Activated CD4-positive, alpha-beta T cell treated with anti-CD3 and anti-CD28 coated beads, Interleukin-2, amount 50 U/mL, for 1 hour (primary cell): ENCODE data around the gene FLNC.

Source experiments
- DNase-seq: peaks from one replicate; pipeline ENCODE4 v3.0.0-alpha.2; 2020

FLNC gene

DNA sequence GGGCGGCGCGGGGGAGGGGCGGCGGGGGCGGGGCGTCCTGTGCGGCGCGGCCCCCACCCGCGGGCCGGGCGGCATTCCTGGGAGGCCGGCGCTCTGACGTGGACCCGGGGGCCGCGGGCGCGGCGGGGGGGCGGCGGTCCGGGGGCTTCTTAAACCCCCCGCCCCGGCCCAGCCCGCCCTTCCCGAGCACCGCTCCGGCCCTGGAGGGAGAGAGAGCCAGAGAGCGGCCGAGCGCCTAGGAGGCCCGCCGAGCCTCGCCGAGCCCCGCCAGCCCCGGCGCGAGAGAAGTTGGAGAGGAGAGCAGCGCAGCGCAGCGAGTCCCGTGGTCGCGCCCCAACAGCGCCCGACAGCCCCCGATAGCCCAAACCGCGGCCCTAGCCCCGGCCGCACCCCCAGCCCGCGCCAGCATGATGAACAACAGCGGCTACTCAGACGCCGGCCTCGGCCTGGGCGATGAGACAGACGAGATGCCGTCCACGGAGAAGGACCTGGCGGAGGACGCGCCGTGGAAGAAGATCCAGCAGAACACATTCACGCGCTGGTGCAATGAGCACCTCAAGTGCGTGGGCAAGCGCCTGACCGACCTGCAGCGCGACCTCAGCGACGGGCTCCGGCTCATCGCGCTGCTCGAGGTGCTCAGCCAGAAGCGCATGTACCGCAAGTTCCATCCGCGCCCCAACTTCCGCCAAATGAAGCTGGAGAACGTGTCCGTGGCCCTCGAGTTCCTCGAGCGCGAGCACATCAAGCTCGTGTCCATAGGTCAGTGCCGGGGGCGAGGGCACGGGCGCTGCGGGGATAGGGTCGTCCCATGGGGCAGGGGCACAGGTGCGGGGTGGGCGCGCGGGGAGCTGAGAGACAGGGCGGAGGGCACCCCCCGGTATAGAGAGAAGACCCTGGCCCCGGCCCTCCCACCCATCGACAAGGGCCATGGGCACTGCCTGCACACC, at the start of gene FLNC:
Gene FLNC (plus strand): TSS at position 176 of the 947 bp plus-strand sequence. CDS start 232 bp downstream, at position 408.
- peak; percentile 25 for DNase-seq

- DNase-seq = no peak
Measured at GRCh38 chr7:128781126-128781525, 49.1 kb upstream of the FLNC start.

- no peak for DNase-seq
Measured at GRCh38 chr7:128781851-128782250, 48.4 kb upstream of the FLNC start.

DNA sequence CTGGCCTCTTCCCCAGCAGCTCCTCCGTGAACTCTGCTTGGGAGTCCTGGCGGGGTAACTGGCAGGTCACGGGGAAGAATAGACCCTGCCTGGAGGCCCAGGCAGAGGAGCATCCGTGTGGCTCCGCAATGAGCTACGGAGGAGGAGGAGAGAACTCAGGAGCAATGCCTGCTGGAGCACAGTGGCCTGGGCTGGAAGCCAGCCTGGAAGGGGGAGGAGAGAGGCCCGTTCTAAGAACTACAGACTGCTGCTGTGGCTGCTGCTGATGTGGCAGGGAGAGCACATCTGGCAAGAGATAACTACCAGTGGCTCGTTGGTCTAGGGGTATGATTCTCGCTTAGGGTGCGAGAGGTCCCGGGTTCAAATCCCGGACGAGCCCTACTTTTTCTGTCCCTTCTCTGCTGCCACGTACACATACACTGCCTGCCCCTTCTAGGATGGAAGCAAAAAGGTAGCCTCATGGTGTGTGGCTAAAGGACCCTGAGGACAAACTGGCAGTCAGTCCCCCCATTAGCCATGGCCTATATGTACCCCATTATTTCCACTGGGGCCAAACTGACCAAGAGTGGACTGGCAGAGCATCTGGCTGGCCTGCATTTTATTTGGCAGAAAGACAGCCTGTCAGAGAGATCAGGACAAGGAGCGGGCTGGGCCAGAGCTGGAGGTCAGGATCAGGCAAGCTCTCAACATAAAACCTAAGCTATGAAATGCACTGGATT, 46.9 kb upstream of the FLNC start:
- no peak for DNase-seq

- no peak for DNase-seq
Measured at GRCh38 chr7:128785738-128786137, 44.5 kb upstream of the FLNC start.

DNA sequence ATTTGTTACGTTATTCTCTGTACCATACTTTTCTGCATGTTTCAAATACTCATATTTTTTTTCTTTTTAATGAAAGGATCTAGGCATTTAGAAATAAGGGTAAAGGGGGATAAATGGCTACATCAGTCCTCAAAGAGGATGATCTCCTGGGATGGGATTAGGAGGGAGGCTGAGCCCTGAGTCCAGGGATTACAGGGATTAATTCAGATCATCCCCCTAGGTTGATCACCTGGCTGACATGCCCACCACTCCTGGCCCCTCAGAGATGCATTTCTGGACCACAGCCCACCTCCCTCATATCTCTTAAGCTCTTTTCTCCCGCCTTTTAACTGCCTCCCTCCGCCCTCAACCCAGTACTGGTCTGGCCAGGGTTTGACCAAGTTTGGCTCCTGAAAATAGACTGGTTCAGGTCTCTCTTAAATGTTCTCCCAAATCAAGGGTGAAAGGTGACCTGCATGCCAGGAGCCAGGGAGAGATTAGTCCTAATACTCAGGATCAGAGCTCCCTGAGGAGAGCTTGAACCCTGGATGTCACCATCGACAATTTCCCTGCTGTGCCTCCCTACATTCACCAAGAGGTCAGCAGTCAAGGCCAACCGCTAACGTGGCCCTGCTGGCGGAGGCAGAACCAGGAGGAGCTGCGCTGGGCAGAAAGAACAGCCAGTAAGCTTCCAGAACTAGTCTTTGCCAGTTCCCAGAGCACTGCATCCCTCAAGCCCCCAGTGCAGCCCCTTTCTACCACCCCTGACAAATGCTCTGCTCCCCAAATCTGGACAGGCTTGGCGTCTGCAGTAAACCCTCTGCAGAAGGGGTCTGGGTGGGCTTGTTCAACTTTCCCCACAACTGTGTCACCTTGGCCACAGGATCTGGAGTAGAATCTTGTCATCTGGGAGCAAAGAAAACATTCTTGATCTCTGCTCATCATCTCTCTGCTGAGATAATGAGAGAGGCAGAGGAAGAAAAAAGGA, 41.5 kb upstream of the FLNC start:
- no peak for DNase-seq

GRCh38 chr7:128790315-128791041, 39.7 kb upstream of the FLNC start:
- DNase-seq = no peak

- peak; percentile 73 for DNase-seq
Measured at GRCh38 chr7:128791121-128791971, 38.9 kb upstream of the FLNC start, which contains the start of gene CCDC136. CCDC136 (plus strand) TSS chr7:128791968; CDS start chr7:128792412, 444 bp downstream.

DNA sequence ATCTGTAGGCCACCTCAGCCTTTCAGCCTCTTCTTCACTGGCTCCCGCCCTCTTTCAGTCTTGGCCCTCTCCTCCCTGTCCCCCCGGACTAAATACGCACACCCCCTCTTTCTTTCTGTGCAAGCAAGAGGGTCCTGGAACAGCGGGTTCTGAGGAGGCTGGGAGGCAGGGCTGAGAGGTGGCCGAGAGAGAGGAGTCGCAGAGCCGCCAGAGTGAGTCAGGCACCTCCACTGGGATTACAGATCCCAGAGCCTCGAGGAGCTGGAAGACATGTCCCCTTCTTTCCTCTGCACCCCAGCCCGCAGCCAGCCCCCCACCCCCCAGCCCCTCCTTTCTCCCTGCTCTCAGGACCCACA, 38.3 kb upstream of the FLNC start:
- no peak for DNase-seq

DNA sequence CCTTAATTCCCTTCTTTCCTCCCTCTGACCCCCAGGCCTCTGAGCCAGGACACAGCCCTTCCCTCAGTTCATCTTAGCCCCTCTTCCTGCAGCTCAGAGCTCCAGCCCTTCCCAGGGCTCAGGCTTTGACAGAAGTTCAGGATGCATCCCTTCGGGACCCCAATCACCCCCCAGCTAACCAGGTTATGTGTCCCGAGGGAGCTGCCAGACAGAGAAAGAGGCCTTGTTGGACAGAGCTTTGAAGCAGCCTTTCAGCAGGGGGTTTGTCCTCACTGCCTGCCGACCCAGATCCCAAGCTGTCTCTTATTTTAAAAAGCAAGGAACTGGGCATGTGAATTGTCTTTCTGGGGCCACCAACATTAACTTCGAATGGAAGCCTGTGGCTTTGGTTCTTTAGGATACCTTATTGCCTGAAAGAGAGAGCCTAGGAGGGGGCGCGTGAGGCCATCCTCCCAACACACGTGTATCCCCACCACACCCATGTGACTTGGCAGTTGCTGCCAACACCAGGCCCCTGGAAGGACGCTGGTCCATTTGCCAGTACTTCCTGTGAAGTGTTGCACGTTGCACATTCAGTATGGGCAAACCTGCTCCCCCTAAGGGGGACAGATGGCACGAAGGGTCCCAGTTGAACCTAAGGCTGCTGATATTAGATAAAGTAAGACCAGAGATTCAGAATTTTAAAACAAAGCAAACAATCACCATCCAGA, 37.6 kb upstream of the FLNC start:
- DNase-seq = no peak

GRCh38 chr7:128793181-128793547, 37.0 kb upstream of the FLNC start:
- no peak for DNase-seq

- no peak for DNase-seq
Measured at GRCh38 chr7:128794020-128794419, 36.2 kb upstream of the FLNC start.

GRCh38 chr7:128794436-128794835, 35.8 kb upstream of the FLNC start:
- DNase-seq = no peak

DNA sequence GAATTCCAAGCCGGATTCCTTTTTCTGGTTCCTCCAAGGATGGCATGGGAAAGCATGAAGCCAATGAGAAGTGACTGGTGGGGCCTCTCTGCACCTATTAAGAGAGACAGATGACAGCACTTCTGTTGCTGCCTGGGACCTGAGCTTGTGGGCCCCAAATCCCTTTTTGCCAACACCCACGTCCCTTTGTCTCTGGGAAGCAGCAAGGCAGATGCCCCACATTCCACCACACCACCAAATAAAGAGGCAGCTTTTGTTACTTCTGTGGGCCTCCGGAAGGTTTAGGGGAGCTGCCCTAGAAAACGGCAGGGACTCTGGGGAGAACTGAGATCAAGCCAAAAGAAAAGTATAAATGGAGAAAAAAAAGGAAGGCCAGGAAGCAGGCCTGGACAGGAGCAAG, 35.1 kb upstream of the FLNC start:
- no peak for DNase-seq

DNA sequence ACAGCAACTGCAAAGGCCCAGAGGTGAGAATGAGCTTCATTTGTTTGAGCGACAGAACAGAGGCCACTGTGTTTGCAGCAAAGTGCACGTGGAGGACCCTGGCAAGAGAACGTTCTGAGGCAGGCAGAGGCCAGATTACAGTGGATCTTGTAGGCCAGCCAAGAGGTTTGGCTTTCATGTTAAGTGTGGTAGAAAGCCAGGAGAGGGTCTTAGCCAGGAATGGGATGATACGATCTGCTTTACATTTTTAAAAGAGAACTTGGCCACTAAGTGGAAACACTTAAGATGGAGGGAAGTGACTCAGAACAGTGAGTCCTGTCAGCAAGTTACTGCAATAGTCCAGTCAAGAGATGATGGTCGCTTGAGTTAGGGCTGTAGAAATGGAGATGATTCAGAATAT, 33.9 kb upstream of the FLNC start:
- no peak for DNase-seq

DNA sequence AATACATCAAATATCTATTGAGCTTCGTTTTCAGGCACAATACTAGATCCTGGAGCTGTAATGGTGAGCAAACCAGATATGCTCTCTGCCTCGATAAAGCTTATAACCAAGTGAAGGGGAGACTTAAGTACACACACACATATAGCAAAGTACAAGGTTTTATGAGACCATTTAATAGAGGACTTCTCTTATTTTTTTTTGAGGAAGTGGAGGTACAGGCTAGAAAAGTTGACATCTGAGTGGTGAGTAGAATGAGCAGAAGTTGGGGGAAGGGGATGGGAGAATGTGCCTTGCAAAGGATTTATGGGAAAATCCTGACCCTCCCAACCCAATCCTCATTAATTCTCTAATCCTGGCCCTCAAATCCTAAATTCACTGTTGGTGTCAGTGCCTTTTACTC, 30.8 kb upstream of the FLNC start:
- no peak for DNase-seq

- no peak for DNase-seq
Measured at GRCh38 chr7:128800567-128800966, 29.6 kb upstream of the FLNC start.

DNA sequence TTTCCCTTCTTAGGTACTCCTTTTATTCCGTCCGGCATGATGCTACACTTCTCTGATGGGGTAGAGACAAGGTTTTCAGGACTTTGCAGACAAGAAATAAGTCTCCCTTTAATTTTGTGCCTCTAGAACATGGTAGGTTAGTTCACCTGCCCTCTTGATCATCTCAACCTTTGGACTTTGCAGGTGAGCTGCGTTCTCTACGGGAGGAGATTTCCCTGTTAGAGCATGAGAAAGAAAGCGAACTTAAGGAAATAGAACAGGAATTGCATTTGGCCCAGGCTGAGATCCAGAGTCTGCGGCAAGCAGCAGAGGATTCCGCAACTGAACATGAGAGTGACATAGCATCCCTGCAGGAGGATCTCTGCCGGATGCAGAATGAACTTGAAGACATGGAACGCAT, 29.2 kb upstream of the FLNC start:
- no peak for DNase-seq

- no peak for DNase-seq
Measured at GRCh38 chr7:128801667-128802418, 28.4 kb upstream of the FLNC start.

GRCh38 chr7:128804484-128804883, 25.7 kb upstream of the FLNC start:
- no peak for DNase-seq
